Measurements from ENCODE around the gene BMPR1B.

DNA sequence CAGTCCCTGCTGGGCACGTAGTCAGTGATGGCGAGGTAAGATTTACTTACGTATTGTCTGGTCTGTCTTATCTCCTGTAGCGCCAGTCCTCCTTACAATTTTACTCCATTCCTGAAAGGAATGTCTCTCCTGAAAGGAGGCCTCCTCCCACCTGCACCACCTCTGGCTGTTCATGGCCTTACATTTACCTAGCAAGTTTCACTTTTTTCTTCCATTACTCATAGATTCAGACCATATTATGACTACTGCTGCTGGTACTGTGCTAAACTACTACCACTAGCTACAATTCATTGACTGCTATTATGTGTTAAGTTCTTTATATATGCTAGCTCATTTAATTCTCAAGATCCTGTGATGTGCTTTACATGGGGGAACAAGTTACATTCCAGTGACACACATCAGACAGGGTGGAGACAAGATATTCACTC, 189.9 kb downstream of the BMPR1B start:
- no peak for TF ChIP-seq JUN (IDR thresholded peaks at IDR 0.05; ENCODE audit: low read depth, low read length)
- TF ChIP-seq RAD21 (IDR thresholded peaks at IDR 0.05 in 1 of 2, conservative IDR thresholded peaks at IDR 0.05 in 1 of 2; ENCODE audit: low read depth in 2 of 2, low read length in 2 of 2) = 0 out of 4 replicates have a peak, but pooled peaks of 1 of the 2 experiments have one; percentile 2
- TF ChIP-seq EP300 (IDR thresholded peaks at IDR 0.05; ENCODE audit: borderline replicate concordance in 1 of 2, low read depth in 2 of 2, low read length in 2 of 2) = no peak
- TF ChIP-seq CTCF (IDR thresholded peaks at IDR 0.05; ENCODE audit: control extremely low read depth in 1 of 3, insufficient read depth in 1 of 3, low read depth in 1 of 3, low read length in 3 of 3) = peak in 1 of 3 experiments; percentile 24; a peak in 1 of 4 replicates
- no peak for TF ChIP-seq PHF8 (conservative IDR thresholded peaks at IDR 0.05; ENCODE audit: low read depth, low read length)
- no peak for TF ChIP-seq ATF3 (IDR thresholded peaks at IDR 0.05; ENCODE audit: insufficient read depth, low read depth, low read length)
- no peak for TF ChIP-seq MAX (IDR thresholded peaks at IDR 0.05)
- no peak for TF ChIP-seq BACH1 (IDR thresholded peaks at IDR 0.05; ENCODE audit: low read length)
- no peak for TF ChIP-seq SP4 (IDR thresholded peaks at IDR 0.05; ENCODE audit: low read length)
- TF ChIP-seq, protein P1, sequence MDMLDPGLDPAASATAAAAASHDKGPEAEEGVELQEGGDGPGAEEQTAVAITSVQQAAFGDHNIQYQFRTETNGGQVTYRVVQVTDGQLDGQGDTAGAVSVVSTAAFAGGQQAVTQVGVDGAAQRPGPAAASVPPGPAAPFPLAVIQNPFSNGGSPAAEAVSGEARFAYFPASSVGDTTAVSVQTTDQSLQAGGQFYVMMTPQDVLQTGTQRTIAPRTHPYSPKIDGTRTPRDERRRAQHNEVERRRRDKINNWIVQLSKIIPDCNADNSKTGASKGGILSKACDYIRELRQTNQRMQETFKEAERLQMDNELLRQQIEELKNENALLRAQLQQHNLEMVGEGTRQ (IDR thresholded peaks at IDR 0.05; ENCODE audit: low read length) = no peak
- TF ChIP-seq ASH2L (IDR thresholded peaks at IDR 0.05; ENCODE audit: low read length) = no peak
- no peak for TF ChIP-seq SUZ12 (IDR thresholded peaks at IDR 0.05; ENCODE audit: low read length)

Data from H1 (cell line).